GM12878 (cell line): ENCODE data around the gene ANKIB1. TPM values are rescaled to one million over a fixed set of nuclear protein-coding genes. Genes with fewer than 3 reads are reported as not detected.

ENCODE experiments used
- ATAC-seq: fragments of 200-7000 bp; cut with Tn5 transposase; 3 replicates; pipeline ENCODE4 v1.9.1; 2020; ENCODE audit warnings: mild to moderate bottlenecking, moderate library complexity
- BruUV-seq: library from RNA; stranded (reverse); fragments of 400-500 nt; replicated peaks from 2 replicates; lab custom pipeline; 2021; lab: Mats Ljungman, UMichigan
- CTCF ChIA-PET: fragments of 300-600 bp; sonication (Branson Sonifier 250); formaldehyde crosslinking; extraction: SDS; loops from one replicate; lab custom pipeline; 2021; ENCODE audit warnings: inconsistent platforms; lab: Yijun Ruan, JAX
- POLR2A ChIA-PET: fragments of 350-600 bp; formaldehyde crosslinking; extraction: SDS; loops from one replicate; lab custom pipeline; 2021; ENCODE audit warnings: inconsistent platforms; lab: Charles Lee
- RAD21 ChIA-PET: fragments of 300-600 bp; sonication (Branson Sonifier 250); formaldehyde crosslinking; loops from one replicate; lab custom pipeline; 2023; ENCODE audit warnings: antibody characterized with exemption; ENCODE audit not compliant: unreplicated experiment; lab: Charles Lee
- SMC1A ChIA-PET: fragments of 300-600 bp; sonication (Branson Sonifier 250); formaldehyde crosslinking; loops from one replicate; lab custom pipeline; 2023; ENCODE audit not compliant: unreplicated experiment, uncharacterized antibody; lab: Charles Lee
- DNase-seq: peaks from one replicate; pipeline ENCODE4 v3.0.0-alpha.2; 2011; ENCODE audit warnings: low read depth, low spot score
- FAIRE-seq: peaks from 3 replicates; lab custom pipeline; 2011; peaks lifted over from hg19 to GRCh38; lab: Jason Lieb, UNC
- H2AFZ ChIP-seq: 2 replicates; pipeline ENCODE4 v1.6.0; 2011; ENCODE audit warnings: low read depth, low read length, control low read depth; ENCODE audit not compliant: control insufficient read depth
- H3K27ac ChIP-seq: 2 replicates; pipeline ENCODE4 v1.5.1; 2011; ENCODE audit warnings: control low read depth; ENCODE audit not compliant: control insufficient read depth, insufficient read depth
- H3K27me3 ChIP-seq, 2 experiments: replicated peaks in 1 of 2; 2 replicates each; pipeline versions ENCODE4 v1.6.0 to v1.6.1; 2011; ENCODE audit warnings: low read length in 1 of 2; ENCODE audit not compliant: control insufficient read depth in 2 of 2, insufficient read depth in 2 of 2
- H3K36me3 ChIP-seq, 2 experiments: 2 replicates each; pipeline ENCODE4 v1.5.1; 2011; ENCODE audit warnings: low read length in 1 of 2; ENCODE audit not compliant: control insufficient read depth in 2 of 2, insufficient read depth in 2 of 2
- H3K4me1 ChIP-seq: 2 replicates; pipeline ENCODE4 v1.6.1; 2011; ENCODE audit warnings: mild to moderate bottlenecking, low read length, moderate library complexity, mixed read lengths; ENCODE audit not compliant: control insufficient read depth, insufficient read depth
- H3K4me2 ChIP-seq: 2 replicates; pipeline ENCODE4 v1.6.0; 2011; ENCODE audit warnings: control low read depth; ENCODE audit not compliant: control insufficient read depth, insufficient read depth
- H3K4me3 ChIP-seq: fragments of 200-600 bp; sonication (generic); 2 replicates; pipeline ENCODE4 v1.5.1; 2016
- H3K79me2 ChIP-seq: 2 replicates; pipeline ENCODE4 v1.6.0; 2011; ENCODE audit warnings: low read length; ENCODE audit not compliant: control insufficient read depth, insufficient read depth
- H3K9ac ChIP-seq: 2 replicates; pipeline ENCODE4 v1.8.0; 2011; ENCODE audit warnings: low read length, control low read depth, mixed read lengths; ENCODE audit not compliant: control insufficient read depth, insufficient read depth
- H3K9me3 ChIP-seq: replicated peaks from 3 replicates; pipeline ENCODE4 v1.5.1; 2011; ENCODE audit warnings: mild to moderate bottlenecking, low read length; ENCODE audit not compliant: control insufficient read depth, insufficient read depth
- H4K20me1 ChIP-seq: 2 replicates; pipeline ENCODE4 v1.6.0; 2011; ENCODE audit not compliant: control insufficient read depth, insufficient read depth
- CBX5 ChIP-seq: sonication (generic); IDR thresholded peaks from 2 replicates; pipeline ENCODE4 v1.6.1; 2016; ENCODE audit warnings: low read depth, moderate library complexity, mild to moderate bottlenecking, inconsistent platforms
- HDAC6 ChIP-seq: fragments of 200-600 bp; sonication (generic); IDR thresholded peaks from one replicate; pipeline ENCODE4 v1.8.0; 2017; ENCODE audit warnings: antibody characterized with exemption; ENCODE audit not compliant: unreplicated experiment
- KLF5 ChIP-seq: fragments of 450-650 bp; IDR thresholded peaks from 2 replicates; pipeline ENCODE4 v1.6.1; 2014; ENCODE audit warnings: mild to moderate bottlenecking; ENCODE audit not compliant: partially characterized antibody
- MEF2A ChIP-seq: IDR thresholded peaks from 2 replicates; pipeline ENCODE4 v1.6.1; 2011; ENCODE audit warnings: low read depth, mild to moderate bottlenecking, low read length, moderate library complexity; ENCODE audit not compliant: insufficient read depth
- NRF1 ChIP-seq: conservative IDR thresholded peaks from 2 replicates; pipeline ENCODE4 v1.6.1; 2011; ENCODE audit warnings: mild to moderate bottlenecking, low read depth, low read length, improper control_type of control experiment
- PML ChIP-seq: IDR thresholded peaks from 2 replicates; pipeline ENCODE4 v1.6.1; 2012; ENCODE audit warnings: low read length, inconsistent platforms
- POU2F2 ChIP-seq: IDR thresholded peaks from 3 replicates; pipeline ENCODE4 v1.6.1; 2011; ENCODE audit warnings: low read depth, mild to moderate bottlenecking, low read length, borderline replicate concordance
- SMARCA5 ChIP-seq: fragments of 450-650 bp; IDR thresholded peaks from 2 replicates; pipeline ENCODE4 v1.6.1; 2017; ENCODE audit warnings: mild to moderate bottlenecking
- TAF1 ChIP-seq: IDR thresholded peaks from 2 replicates; pipeline ENCODE4 v1.6.1; 2011; ENCODE audit warnings: mild to moderate bottlenecking, low read depth, low read length, borderline replicate concordance
- TCF7 ChIP-seq: IDR thresholded peaks from 2 replicates; pipeline ENCODE4 v1.6.1; 2014; ENCODE audit warnings: antibody characterized with exemption, borderline replicate concordance
- YY1 ChIP-seq: IDR thresholded peaks from 2 replicates; pipeline ENCODE4 v1.6.1; 2011; ENCODE audit warnings: low read depth, mild to moderate bottlenecking, low read length
- ZNF24 ChIP-seq: fragments of 450-650 bp; IDR thresholded peaks from 2 replicates; pipeline ENCODE4 v1.6.1; 2017; ENCODE audit warnings: antibody characterized with exemption, mild to moderate bottlenecking
- WGBS: methylation state at CpG from one replicate; pipeline ENCODE4 v1.1.6; 2016; ENCODE audit warnings: low lambda C conversion rate; ENCODE audit not compliant: insufficient replicate concordance, insufficient coverage; ENCODE audit errors: missing lambda C conversion rate; 5-methylcytosine and 5-hydroxymethylcytosine counted together
- in situ Hi-C: fragments of 300-500 bp; cut with MboI; formaldehyde crosslinking; loops from 9 replicates; pipeline ENCODE4 v1.14.3; 2018; ENCODE audit warnings: mixed read lengths
- intact Hi-C: fragments of 100-400 bp; cut with micrococcal nuclease; formaldehyde crosslinking; loops from one replicate; pipeline ENCODE4 v1.14.2; 2022; ENCODE audit not compliant: unreplicated experiment
- polyA plus RNA-seq, 11 experiments: library from polyadenylated mRNA; depleted of rRNA in 4 of 11; unstranded in 6 of 11; stranded (reverse) in 5 of 11; fragments of >200 nt; fragmentation: Nextera tagmentation in 4 of 11; fragmentation: Illumina TruSeq in 1 of 11; extraction: Ambion mirVana in 4 of 11; extraction: Trizol in 1 of 11; gene quantifications; 1 replicate in 1 of 11; 2 replicates in 10 of 11; pipeline versions ENCODE4 v1.2.1 to v1.2.3, GENCODE V29; 2011 to 2016; ENCODE audit warnings: inconsistent platforms in 2 of 11, missing spikeins in 2 of 11, low read depth in 1 of 11
- total RNA-seq, 4 experiments: library from RNA; depleted of rRNA in 3 of 4; stranded (reverse); fragments of >200 nt in 3 of 4; fragmentation: Illumina TruSeq in 1 of 4; extraction: Trizol in 1 of 4; gene quantifications; 2 replicates each; pipeline versions ENCODE4 v1.2.1 to v1.2.3, GENCODE V29; 2013 to 2021
- TF ChIP-seq, protein P1 (sequence below): fragments of 450-650 bp; IDR thresholded peaks from 2 replicates; pipeline ENCODE4 v1.6.1; 2017; ENCODE audit warnings: borderline replicate concordance
- TF ChIP-seq, protein P2 (sequence below): fragments of 450-650 bp; IDR thresholded peaks from 2 replicates; pipeline ENCODE4 v1.6.1; 2017; ENCODE audit warnings: mild to moderate bottlenecking, moderate library complexity
- TF ChIP-seq, protein P3 (sequence below), 3 experiments: IDR thresholded peaks in 2 of 3; conservative IDR thresholded peaks in 1 of 3; 2 replicates each; pipeline ENCODE4 v1.5.1; 2011; ENCODE audit warnings: low read depth in 3 of 3, low read length in 3 of 3, mild to moderate bottlenecking in 3 of 3, control low read depth in 2 of 3, moderate library complexity in 2 of 3, inconsistent platforms in 1 of 3, mixed read lengths in 1 of 3; ENCODE audit not compliant: control insufficient read depth in 2 of 3, insufficient read depth in 1 of 3; ENCODE audit errors: extremely low read depth in 1 of 3
- TF ChIP-seq, protein P4 (sequence below): fragments of 450-650 bp; IDR thresholded peaks from 2 replicates; pipeline ENCODE4 v1.6.1; 2016; ENCODE audit warnings: mild to moderate bottlenecking

Gene ANKIB1
- total and polyA plus RNA-seq, 10 of the 15 experiments (the other 5 are each of a cell fraction or from before 2014, with no cell fraction given), result 9.0 to 54.0 (median 21.9) TPM

DNA sequence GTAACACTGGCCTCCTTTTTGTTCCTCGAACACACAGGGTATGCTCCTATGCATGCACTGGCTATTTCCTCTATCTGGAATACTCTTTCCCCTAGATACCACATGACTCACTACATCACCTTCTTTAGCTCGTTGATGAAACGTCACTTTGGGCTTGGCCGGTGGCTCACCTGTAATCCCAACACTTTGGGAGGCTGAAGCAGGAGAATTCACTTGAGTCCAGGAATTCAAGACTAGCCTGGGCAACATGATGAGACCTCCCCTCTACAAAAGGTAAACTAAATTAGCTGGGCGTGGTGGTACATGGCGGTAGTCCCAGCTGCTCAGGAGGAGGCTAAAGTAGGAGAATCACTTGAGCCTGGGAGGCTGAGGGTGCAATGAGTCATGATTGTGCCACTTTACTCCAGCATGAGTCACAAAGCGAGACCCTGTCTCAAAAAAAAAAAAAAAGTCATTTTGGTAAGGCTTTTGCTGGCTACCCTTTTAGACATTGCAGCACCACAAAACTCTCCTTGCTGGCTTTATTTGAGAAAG lies 14.5 kb downstream of the ANKIB1 start:
- RAD21 ChIA-PET, result no interaction called here
- SMC1A ChIA-PET, result interaction anchor here (0.6 to 2.8 kb wide), 4 partner anchors 13 to 51 kb away, joined by 3 to 10 read pairs (median 4); no protein-coding TSS in a partner anchor
- Histone ChIP-seq H3K4me1 (no peaks in the 10 kb centered on the region), H2AFZ (no peak overlapping the region), H3K9me3 (peaks cover 7% of the 10 kb centered on the region), H3K27me3 (no peaks in the 10 kb centered on the region), H3K4me3 (no peak overlapping the region), H4K20me1 (no peaks in the 10 kb centered on the region), H3K27ac (no peak overlapping the region), H3K36me3 (peaks cover 0 to 5% of the 10 kb centered on the region in 2 experiments; a peak in 1 of 4 replicates), H3K9ac (no peak overlapping the region), H3K79me2 (peaks cover 40% of the 10 kb centered on the region), H3K4me2 (no peak overlapping the region)
- CTCF ChIA-PET, result interaction anchor here (0.9 to 1.3 kb wide), 3 partner anchors 11 to 30 kb away, joined by 4 to 5 read pairs (median 4); no protein-coding TSS in a partner anchor
- no TSS peak for BruUV-seq
- intact Hi-C loops, result no loop called here
- no peak for ATAC-seq
- FAIRE-seq, result peak; percentile 18
- POLR2A ChIA-PET, result interaction anchor here (0.9 kb wide), 1 partner anchor 11 kb away, joined by 5 read pairs; no protein-coding TSS in a partner anchor
- in situ Hi-C loops, result no loop called here
- no peak for DNase-seq
- WGBS, result 94% methylated on average over 7 of the region's 7 CpGs
- TF ChIP-seq HDAC6 (no peak), ZNF24 (no peak), CBX5 (no peak), TAF1 (no peak), KLF5 (no peak), SMARCA5 (no peak), MEF2A (no peak), YY1 (no peak), TCF7 (no peak), POU2F2 (no peak), PML (no peak), NRF1 (no peak)
- TF ChIP-seq, protein P1, sequence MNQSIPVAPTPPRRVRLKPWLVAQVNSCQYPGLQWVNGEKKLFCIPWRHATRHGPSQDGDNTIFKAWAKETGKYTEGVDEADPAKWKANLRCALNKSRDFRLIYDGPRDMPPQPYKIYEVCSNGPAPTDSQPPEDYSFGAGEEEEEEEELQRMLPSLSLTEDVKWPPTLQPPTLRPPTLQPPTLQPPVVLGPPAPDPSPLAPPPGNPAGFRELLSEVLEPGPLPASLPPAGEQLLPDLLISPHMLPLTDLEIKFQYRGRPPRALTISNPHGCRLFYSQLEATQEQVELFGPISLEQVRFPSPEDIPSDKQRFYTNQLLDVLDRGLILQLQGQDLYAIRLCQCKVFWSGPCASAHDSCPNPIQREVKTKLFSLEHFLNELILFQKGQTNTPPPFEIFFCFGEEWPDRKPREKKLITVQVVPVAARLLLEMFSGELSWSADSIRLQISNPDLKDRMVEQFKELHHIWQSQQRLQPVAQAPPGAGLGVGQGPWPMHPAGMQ, result no peak
- TF ChIP-seq, protein P2, sequence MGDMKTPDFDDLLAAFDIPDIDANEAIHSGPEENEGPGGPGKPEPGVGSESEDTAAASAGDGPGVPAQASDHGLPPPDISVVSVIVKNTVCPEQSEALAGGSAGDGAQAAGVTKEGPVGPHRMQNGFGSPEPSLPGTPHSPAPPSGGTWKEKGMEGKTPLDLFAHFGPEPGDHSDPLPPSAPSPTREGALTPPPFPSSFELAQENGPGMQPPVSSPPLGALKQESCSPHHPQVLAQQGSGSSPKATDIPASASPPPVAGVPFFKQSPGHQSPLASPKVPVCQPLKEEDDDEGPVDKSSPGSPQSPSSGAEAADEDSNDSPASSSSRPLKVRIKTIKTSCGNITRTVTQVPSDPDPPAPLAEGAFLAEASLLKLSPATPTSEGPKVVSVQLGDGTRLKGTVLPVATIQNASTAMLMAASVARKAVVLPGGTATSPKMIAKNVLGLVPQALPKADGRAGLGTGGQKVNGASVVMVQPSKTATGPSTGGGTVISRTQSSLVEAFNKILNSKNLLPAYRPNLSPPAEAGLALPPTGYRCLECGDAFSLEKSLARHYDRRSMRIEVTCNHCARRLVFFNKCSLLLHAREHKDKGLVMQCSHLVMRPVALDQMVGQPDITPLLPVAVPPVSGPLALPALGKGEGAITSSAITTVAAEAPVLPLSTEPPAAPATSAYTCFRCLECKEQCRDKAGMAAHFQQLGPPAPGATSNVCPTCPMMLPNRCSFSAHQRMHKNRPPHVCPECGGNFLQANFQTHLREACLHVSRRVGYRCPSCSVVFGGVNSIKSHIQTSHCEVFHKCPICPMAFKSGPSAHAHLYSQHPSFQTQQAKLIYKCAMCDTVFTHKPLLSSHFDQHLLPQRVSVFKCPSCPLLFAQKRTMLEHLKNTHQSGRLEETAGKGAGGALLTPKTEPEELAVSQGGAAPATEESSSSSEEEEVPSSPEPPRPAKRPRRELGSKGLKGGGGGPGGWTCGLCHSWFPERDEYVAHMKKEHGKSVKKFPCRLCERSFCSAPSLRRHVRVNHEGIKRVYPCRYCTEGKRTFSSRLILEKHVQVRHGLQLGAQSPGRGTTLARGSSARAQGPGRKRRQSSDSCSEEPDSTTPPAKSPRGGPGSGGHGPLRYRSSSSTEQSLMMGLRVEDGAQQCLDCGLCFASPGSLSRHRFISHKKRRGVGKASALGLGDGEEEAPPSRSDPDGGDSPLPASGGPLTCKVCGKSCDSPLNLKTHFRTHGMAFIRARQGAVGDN, result no peak
- TF ChIP-seq, protein P3, sequence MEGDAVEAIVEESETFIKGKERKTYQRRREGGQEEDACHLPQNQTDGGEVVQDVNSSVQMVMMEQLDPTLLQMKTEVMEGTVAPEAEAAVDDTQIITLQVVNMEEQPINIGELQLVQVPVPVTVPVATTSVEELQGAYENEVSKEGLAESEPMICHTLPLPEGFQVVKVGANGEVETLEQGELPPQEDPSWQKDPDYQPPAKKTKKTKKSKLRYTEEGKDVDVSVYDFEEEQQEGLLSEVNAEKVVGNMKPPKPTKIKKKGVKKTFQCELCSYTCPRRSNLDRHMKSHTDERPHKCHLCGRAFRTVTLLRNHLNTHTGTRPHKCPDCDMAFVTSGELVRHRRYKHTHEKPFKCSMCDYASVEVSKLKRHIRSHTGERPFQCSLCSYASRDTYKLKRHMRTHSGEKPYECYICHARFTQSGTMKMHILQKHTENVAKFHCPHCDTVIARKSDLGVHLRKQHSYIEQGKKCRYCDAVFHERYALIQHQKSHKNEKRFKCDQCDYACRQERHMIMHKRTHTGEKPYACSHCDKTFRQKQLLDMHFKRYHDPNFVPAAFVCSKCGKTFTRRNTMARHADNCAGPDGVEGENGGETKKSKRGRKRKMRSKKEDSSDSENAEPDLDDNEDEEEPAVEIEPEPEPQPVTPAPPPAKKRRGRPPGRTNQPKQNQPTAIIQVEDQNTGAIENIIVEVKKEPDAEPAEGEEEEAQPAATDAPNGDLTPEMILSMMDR (IDR thresholded peaks at IDR 0.05 in 2 of 3, conservative IDR thresholded peaks at IDR 0.05 in 1 of 3; ENCODE audit: control insufficient read depth in 2 of 3, extremely low read depth in 1 of 3, insufficient read depth in 1 of 3, low read depth in 3 of 3, low read length in 3 of 3), result no peak
- TF ChIP-seq, protein P4, sequence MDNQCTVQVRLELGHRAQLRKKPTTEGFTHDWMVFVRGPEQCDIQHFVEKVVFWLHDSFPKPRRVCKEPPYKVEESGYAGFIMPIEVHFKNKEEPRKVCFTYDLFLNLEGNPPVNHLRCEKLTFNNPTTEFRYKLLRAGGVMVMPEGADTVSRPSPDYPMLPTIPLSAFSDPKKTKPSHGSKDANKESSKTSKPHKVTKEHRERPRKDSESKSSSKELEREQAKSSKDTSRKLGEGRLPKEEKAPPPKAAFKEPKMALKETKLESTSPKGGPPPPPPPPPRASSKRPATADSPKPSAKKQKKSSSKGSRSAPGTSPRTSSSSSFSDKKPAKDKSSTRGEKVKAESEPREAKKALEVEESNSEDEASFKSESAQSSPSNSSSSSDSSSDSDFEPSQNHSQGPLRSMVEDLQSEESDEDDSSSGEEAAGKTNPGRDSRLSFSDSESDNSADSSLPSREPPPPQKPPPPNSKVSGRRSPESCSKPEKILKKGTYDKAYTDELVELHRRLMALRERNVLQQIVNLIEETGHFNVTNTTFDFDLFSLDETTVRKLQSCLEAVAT, result no peak
